Thyroid gland (tissue), 4 donors: Measurements from ENCODE around the gene RNF217.

Experiments used
- POLR2A ChIP-seq, 2 donors: fragments of 450-650 bp; IDR thresholded peaks; one replicate each; pipeline ENCODE4 v1.6.1; 2017; ENCODE audit warnings: antibody characterized with exemption in 2 of 2, mild to moderate bottlenecking in 2 of 2, moderate library complexity in 1 of 2
- TF ChIP-seq, protein P1 (sequence below), 6 experiments: fragments of 200-600 bp in 3 of 6; fragments of 450-650 bp in 3 of 6; sonication (generic) in 3 of 6; IDR thresholded peaks; one replicate each; pipeline ENCODE4 v1.5.1; 2016 to 2019; ENCODE audit warnings: antibody characterized with exemption in 6 of 6, mild to moderate bottlenecking in 2 of 6, inconsistent platforms in 1 of 6, moderate library complexity in 1 of 6

GRCh38 chr6:125019918-125020317 lies 57.7 kb downstream of the RNF217 start:
- no peak for TF ChIP-seq POLR2A (IDR thresholded peaks at IDR 0.05)
- TF ChIP-seq, protein P1, sequence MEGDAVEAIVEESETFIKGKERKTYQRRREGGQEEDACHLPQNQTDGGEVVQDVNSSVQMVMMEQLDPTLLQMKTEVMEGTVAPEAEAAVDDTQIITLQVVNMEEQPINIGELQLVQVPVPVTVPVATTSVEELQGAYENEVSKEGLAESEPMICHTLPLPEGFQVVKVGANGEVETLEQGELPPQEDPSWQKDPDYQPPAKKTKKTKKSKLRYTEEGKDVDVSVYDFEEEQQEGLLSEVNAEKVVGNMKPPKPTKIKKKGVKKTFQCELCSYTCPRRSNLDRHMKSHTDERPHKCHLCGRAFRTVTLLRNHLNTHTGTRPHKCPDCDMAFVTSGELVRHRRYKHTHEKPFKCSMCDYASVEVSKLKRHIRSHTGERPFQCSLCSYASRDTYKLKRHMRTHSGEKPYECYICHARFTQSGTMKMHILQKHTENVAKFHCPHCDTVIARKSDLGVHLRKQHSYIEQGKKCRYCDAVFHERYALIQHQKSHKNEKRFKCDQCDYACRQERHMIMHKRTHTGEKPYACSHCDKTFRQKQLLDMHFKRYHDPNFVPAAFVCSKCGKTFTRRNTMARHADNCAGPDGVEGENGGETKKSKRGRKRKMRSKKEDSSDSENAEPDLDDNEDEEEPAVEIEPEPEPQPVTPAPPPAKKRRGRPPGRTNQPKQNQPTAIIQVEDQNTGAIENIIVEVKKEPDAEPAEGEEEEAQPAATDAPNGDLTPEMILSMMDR (IDR thresholded peaks at IDR 0.05): no peak
